ENCODE results near the gene CD96. TPM values are rescaled to one million over a fixed set of nuclear protein-coding genes. Genes with fewer than 3 reads are reported as not detected.

Gene CD96
- total RNA-seq, 1 experiment from 2014 or later, result not detected

DNA sequence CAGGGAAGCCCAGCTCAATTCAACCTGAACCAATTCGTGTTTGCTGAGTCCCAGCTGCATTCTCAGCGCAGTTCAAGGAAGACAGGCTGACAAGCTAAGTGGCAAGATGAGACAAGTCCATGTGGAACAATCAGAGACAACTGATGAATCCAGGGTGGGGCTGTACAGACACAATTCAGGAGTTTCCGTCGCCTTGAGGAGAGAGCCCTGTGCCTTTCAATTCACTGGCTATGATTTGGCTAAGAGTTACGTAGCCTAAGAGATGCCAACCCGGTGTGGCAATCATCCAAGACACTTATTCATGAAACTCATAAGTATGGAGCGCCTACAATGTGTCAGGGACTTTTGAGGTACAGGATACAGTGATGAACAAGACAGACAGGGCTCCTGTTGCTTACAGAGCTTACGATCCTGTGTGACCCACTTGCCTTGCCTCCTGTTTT is 68.6 kb downstream of the CD96 start:
- no peaks in the 10 kb centered on the region for H3K36me3 Mint-ChIP-seq (ENCODE audit: insufficient read depth in 1 of 3, low read depth in 3 of 3)
- Histone ChIP-seq H2AFZ (ENCODE audit: low read length) (no peak overlapping the region), H3K9me3 (ENCODE audit: control insufficient read depth, low read depth, low read length) (no peaks in the 10 kb centered on the region), H2BK15ac (ENCODE audit: low read depth, low read length) (no peak overlapping the region), H2BK20ac (ENCODE audit: low read depth, low read length, poor library complexity, severe bottlenecking) (no peak overlapping the region), H3K9ac (ENCODE audit: extremely low read depth, insufficient read length, low read length) (no peak overlapping the region), H3K23me2 (ENCODE audit: insufficient read length, low read depth, low read length, poor library complexity, severe bottlenecking) (no peaks in the 10 kb centered on the region), H3K18ac (ENCODE audit: insufficient read length, low read depth, low read length) (no peak overlapping the region), H3K27me3 (ENCODE audit: insufficient read depth, low read length) (no peaks in the 10 kb centered on the region), H4K91ac (ENCODE audit: insufficient read length, low read depth, low read length) (no peak overlapping the region), H4K5ac (ENCODE audit: insufficient read length, low read depth, low read length) (no peak overlapping the region), H2AK5ac (ENCODE audit: insufficient read length, low read length) (no peak overlapping the region), H4K20me1 (ENCODE audit: control insufficient read depth, insufficient read depth, insufficient read length) (no peaks in the 10 kb centered on the region), H2BK12ac (ENCODE audit: insufficient read length, low read depth, low read length) (no peak overlapping the region), H3K79me1 (ENCODE audit: insufficient read depth, low read depth, low read length, poor library complexity, severe bottlenecking) (no peaks in the 10 kb centered on the region), H3K27ac (ENCODE audit: insufficient read length, low read depth, low read length) (no peak overlapping the region), H3K14ac (ENCODE audit: insufficient read depth, low read length) (no peak overlapping the region), H3K4me1 (ENCODE audit: insufficient read depth, low read length) (no peaks in the 10 kb centered on the region), H3K4me2 (ENCODE audit: insufficient read depth, insufficient read length, low read length) (no peak overlapping the region), H3T11ph (ENCODE audit: low read length) (no peak overlapping the region), H3K23ac (ENCODE audit: insufficient read length, low read depth, low read length) (no peak overlapping the region), H4K8ac (replicated peaks; ENCODE audit: insufficient read length, low read depth, low read length) (no peak overlapping the region), H3K56ac (ENCODE audit: insufficient read length, low read depth, low read length) (no peak overlapping the region), H2BK5ac (ENCODE audit: insufficient read length, low read length) (no peak overlapping the region), H3K4ac (ENCODE audit: low read depth, low read length) (no peak overlapping the region), H3K79me2 (ENCODE audit: insufficient read depth, low read length) (no peaks in the 10 kb centered on the region), H2BK120ac (ENCODE audit: low read depth, low read length, poor library complexity, severe bottlenecking) (no peak overlapping the region)
- TF ChIP-seq, protein P1, sequence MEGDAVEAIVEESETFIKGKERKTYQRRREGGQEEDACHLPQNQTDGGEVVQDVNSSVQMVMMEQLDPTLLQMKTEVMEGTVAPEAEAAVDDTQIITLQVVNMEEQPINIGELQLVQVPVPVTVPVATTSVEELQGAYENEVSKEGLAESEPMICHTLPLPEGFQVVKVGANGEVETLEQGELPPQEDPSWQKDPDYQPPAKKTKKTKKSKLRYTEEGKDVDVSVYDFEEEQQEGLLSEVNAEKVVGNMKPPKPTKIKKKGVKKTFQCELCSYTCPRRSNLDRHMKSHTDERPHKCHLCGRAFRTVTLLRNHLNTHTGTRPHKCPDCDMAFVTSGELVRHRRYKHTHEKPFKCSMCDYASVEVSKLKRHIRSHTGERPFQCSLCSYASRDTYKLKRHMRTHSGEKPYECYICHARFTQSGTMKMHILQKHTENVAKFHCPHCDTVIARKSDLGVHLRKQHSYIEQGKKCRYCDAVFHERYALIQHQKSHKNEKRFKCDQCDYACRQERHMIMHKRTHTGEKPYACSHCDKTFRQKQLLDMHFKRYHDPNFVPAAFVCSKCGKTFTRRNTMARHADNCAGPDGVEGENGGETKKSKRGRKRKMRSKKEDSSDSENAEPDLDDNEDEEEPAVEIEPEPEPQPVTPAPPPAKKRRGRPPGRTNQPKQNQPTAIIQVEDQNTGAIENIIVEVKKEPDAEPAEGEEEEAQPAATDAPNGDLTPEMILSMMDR (conservative IDR thresholded peaks at IDR 0.05), result no peak
- WGBS (ENCODE audit: extremely low coverage, insufficient read length, low lambda C conversion rate), result no CpG with 5 or more reads among the region's 8 CpGs
- H3K9me3 Mint-ChIP-seq, result no peaks in the 10 kb centered on the region; a peak in 1 of 5 replicates
- no peak overlapping the region; a peak in 1 of 7 replicates for H3K27ac Mint-ChIP-seq
- peaks cover 0 to 3% of the 10 kb centered on the region in 2 experiments; a peak in 1 of 4 replicates for H3K4me1 Mint-ChIP-seq
- no peak overlapping the region for H3K4me3 Mint-ChIP-seq
- no peaks in the 10 kb centered on the region; the same call in 1 of the 2 replicates for H3K27me3 Mint-ChIP-seq (ENCODE audit: low read depth)
- no peak for DNase-seq
